ELF-1 (cell line): ENCODE results near the gene AZIN2.
"Not testable (repeated sequence)": the region's sequence is repeated elsewhere in the genome, so short reads cannot be mapped to it uniquely, and the experiment has no call there.

Source experiments
- DNase-seq: peaks from one replicate; pipeline ENCODE4 v3.0.0-alpha.2; 2016; ENCODE audit warnings: low read depth, low spot score

The AZIN2 gene

DNA sequence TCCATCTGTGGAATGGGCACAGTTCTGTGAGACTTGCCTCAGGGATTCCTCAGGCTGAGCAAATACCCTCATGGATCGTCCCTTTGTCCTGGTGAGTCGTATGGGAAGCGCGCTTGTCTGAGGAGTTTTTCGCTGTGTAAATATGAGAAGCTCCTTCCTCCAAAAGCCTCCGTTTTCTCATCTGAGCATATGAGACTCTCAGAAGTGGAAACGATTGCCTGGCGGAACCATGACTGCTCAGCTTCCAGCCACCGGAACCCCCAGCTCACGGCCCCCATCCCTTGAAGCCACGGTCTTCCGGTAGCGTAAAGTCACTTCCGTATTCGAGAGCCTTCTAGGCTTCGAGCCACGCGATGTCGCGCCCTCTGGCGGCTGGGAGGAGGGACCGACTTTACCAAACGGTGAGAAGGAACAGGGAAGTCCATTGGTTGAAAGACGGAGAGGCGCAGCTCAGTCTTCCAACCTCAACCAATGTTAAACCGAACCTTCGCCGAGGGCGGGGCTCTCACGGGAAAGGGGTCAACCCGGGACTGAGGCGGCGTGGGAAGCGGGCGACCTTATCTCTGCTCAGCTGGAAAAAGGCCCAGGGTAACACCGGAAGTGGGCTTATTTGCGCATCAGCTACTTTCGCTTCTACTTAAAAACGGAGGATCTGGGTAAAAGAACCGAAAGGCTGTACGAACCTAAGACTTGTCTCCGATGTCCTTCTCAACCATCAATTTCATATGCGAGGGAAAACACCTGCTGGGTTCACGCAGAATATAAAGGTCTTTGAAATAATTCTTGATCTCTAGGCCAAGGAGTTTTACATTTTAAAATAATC is 46.3 kb downstream of the AZIN2 start:
- DNase-seq, result peak; percentile 99

DNA sequence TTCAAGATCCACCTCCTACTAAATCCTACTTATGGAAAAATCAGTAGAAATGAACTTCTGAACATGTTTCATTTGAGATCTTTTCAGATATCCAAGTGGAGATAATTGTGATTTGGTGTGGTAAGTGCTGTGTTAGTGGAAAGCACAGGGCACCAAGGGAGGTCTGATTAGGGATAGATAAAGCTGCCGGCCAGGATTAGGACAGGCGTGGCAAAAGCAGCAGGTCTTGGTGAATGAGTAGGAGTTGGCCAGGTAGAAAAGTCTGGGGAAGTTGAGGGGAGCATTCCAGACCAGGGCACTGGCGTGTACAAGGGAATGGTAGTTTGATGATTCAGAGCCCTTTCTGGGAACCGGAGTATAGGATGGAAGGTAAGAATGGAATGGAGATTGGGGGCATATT is 47.8 kb downstream of the AZIN2 start:
- DNase-seq, result no peak

DNA sequence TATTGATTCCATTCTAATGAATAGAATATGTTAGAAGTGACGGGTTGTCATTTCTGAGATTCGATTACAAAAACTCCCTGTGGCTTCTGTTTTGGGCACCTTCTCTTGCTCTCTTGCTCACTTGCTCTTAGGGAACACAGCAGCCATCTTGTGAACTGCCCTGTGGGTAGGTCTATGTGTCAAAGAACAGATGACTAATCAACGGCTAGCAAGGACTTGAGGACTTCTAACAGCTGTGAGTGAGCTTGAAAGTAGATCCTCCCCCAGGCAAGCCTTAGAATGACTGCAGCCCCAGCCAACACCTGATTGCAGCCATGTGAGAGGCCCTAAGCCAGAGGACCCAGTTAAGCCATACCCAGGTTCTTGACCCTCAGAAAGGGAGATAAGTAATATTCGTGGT is 49.3 kb downstream of the AZIN2 start:
- no peak for DNase-seq

DNA sequence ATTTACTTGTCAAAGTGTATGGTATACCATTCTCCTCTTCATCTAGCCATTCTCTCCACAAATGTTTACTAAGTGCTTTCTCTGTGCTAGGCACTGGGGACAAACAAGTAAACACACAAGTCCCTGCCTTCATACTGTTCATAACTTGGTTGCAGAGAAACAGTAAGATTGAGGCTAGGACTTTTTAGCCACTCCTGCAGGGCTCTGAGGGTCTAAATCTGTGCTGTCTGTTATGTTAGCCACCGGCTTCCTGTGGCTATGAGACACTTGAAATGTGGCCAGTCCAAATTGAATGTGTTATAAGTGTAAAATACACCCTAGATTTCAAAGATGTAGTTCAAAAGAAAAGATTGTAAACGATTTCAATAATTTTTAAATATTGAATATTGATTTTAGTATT is 50.2 kb downstream of the AZIN2 start:
- DNase-seq, result no peak

DNA sequence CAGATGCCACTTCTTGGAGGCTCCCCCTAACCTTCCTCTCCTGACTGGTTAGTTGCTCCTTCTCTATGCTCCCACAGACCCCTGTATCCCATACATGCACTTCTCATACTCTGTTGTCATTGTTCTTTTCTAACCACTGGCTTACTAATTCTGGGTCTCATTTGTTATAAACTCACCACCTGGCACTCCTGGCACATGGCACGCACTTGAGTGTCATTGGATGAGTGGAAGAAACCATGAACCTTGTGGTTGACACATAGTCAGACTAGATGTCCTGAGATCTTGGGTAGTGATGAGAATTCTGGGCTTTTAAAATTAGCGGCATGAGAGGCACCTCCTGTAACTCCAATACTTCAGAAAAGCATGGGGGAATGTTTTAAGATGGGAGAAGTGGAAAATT is 51.6 kb downstream of the AZIN2 start:
- no peak for DNase-seq

DNA sequence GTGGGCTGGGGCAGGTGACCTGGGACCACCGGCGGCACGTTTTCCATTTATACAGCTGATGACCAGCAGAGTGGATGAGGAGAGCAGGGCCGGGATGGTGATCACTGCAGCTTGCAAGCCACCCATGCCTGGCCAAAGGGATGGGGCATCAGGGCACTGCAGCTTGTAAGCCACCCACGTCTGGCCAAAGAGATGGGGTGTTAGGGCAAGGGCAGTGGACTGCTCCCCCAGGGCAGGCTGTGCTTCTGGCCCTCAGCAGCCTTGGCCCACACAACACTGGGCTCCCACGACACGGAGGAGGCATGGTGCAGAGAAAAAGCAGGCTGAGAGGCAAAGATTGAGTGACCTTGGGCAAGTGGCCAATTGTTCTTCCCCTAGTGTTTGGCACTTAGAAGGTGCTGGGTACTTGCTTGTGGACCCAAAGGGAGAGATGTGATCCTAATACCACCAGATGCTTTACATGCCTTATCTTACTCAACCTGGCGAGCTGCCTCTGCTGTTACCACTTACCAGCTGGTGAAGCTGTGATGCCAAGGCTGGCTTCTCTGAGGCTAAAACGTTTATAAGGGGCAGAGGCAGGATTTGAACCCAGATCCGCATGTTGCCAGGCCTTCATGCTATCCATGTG is 52.6 kb downstream of the AZIN2 start:
- DNase-seq, result no peak

DNA sequence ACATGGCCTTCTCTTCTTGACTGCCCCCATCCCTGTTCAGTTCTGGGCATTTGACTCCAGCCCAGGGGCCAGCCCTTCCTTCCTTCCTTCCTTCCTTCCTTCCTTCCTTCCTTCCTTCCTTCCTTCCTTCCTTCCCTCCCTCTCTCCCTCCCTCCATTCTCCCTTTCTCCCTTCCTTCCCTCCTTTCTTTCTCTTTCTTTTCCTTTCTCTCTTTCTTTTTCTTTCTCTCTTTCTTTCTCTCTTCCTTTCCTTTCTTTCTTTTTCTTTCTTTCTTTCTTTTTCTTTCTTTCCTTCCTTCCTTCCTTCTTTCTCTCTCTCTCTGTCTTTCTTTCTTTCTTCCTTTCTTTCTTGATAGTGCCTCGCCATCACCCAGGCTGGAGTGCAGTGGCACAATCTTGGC is 55.1 kb downstream of the AZIN2 start:
- DNase-seq, result not testable (repeated sequence)

DNA sequence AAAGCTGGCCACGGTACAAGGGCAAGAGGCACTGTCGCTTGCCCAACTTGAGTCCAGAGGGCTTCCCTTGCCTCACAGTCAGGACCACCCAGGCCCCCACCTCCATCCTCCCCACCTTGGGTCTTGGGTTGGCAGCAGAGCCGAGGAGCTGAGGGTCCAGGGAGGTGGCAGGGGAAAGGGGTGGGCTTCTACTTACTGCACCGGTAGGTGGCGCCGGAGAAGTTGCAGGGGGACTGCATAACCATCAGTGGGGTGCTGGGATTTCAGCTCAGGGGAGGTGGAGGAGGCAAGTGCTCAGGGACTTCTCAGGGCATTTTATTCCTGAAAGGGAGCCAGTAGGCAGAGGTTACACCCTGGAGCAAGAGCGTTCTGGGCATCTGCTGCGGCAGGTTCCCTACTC is 56.8 kb downstream of the AZIN2 start:
- peak; percentile 54 for DNase-seq

DNA sequence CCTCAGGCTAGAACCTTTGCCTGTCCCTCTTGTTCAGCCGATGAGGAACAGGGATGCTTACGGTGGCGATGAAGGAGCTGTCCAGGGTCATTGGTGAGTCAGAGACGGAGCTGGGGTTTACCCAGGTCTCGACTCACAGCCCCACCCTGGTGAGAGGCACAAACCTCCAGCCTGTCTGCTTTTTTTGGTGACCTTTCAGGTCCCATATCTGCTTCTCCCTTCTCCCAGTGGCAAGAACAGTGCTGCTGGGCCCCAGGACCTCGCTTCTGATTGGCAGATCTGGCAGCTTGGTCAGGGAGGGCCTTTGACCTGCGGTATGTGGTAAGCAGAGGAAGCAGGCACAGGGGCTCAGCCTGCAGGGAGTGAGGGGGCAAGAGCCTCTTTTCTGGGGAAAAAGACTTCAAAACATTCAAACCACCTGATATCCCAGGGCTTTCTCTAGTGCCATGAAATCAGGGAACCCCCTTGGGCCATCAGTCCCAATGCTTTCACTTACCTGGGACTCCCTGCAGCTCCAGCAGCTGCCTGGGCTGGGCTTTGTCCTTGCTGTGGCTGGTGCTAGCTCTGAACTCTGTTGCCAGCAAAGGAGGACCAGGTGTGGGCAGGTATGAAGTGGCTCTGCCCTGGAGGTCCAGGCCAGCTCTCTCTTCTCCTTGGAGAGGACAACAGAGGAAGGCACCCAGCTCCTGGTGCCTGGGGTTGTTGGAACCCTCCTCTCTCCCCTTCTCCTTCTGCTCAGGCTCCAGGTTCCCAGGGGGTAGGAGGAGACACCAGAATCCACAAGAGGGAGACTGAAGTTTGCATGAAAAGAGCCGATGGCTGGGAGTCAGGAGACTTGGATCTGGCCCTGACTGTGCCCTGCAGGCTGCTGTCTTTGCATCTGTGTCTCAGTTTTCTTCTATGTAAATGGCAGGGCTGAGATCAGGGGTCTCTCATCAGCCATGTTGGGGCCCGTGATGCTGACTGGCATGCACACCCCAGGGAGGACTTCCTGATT is 59.5 kb downstream of the AZIN2 start:
- peak; percentile 75 for DNase-seq

DNA sequence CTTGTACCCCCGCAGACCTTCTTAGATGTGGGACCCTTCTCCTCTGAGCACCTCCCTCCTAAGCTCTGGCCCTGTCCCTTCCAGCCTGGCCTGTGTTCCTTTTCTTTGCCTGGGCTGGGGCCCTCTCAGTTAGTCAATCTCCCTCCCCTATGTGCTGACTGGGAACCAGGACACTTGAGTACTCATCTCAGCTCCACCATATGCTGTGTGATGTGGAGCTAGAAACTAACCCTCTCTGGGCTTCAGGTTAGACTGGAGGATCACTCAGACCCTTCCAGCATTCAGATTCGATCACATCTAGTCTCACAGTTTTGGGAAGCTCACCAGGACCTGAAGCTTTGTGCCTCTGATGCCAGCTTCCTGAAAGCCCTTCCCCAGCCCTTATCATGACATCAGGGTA is 60.3 kb downstream of the AZIN2 start:
- no peak for DNase-seq

DNA sequence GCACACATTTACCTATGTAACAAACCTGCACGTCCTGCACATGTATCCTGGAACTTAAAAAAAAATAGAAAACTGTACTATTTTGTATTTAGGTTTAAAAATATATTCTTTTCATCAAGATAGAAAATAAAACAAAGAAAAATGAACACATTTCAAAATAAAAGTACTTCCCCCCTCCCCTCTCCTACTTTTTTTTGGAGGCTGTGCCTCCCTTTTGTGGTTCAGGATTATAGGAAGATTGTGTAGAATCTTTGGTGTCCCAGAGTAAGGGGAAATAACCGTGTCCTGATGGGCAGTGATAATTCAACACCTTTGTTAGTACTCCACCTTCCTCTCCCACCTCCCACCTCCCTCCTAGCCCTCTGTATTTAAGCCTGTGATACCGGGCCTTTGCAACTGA is 60.8 kb downstream of the AZIN2 start:
- no peak for DNase-seq

DNA sequence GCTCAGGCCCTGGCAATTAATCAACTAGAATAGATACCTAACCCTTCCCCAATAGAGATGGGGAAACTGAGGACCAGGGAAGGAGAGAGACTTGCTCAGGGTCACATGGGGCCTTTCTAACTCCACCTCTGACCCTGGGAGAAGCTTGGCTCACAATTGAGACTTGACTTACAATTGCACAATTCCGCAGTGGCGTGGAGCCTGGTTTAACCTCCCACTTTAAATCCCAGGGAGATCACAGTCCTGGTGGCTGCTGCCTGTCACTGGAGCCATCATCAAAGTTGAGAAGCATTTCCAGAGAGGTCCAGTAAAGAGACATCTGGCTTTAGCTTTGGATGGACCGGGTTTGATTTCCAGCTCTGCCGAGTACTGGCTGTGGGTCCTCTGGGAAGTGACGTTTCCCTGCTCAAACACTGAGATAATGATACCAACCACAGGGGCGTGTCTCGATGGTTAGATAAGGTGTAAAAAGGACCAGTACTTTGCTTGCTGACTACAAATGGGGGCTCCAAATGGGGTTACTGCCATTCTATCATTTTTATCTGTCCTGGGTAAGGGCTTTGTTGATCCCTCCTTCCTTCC is 61.6 kb downstream of the AZIN2 start:
- no peak for DNase-seq

DNA sequence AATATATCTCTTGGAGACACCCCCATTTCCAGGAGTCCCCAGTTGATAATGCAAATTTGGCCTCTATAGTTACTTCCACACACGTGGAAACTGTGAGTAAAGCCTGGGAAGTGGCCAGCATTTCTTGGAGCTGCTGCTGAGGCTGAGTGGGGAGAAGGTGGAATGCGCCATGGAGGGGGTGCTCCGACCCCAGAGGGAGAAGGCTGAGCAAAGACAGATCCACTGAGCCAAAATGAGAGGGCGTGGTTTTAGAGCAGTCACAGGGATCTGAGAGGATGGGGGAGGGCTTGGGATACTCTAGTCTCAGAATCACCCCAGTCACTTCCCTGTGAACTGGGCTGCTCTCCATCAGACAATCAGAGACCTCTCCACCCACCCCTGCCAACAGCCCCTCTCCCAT is 62.2 kb downstream of the AZIN2 start:
- peak; percentile 28 for DNase-seq

DNA sequence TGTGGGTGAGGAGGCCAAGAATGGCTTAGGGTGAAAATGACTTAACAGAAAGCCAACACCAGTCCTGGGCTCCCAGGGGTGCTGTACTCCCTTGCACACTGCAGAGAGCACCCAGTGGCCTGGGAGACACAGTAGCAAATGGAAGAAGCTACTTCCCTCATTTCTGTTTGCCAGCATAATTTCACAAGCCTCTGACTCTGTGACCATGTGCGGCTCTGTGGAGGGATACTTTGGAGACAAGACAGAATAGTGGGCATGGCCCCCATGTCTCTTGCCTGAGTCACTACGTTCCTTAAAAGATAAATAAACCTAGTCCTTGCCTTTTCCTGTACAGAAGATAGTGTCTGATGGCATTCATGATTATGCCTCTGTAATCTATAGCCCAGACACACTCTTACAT is 62.7 kb downstream of the AZIN2 start:
- DNase-seq, result no peak

DNA sequence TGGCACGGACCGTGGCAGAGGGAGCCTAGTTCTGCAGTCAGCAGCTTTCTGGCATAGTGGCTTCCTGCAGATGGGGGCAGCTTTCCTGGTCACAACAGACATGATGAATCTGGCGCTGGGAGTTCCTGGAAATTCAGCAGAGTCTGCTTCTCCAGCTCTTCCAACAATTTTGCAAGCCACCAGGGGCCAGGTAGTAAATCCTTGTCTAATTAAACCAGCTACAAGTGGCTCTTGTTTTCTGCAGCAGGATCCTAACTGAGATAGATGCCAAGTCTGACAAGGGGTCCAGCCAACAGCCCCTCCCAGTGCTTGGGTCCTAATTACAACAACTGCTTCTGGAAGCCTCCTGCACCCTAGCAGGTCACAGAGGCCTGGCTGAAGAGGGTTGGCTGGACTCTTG is 65.0 kb downstream of the AZIN2 start:
- no peak for DNase-seq

DNA sequence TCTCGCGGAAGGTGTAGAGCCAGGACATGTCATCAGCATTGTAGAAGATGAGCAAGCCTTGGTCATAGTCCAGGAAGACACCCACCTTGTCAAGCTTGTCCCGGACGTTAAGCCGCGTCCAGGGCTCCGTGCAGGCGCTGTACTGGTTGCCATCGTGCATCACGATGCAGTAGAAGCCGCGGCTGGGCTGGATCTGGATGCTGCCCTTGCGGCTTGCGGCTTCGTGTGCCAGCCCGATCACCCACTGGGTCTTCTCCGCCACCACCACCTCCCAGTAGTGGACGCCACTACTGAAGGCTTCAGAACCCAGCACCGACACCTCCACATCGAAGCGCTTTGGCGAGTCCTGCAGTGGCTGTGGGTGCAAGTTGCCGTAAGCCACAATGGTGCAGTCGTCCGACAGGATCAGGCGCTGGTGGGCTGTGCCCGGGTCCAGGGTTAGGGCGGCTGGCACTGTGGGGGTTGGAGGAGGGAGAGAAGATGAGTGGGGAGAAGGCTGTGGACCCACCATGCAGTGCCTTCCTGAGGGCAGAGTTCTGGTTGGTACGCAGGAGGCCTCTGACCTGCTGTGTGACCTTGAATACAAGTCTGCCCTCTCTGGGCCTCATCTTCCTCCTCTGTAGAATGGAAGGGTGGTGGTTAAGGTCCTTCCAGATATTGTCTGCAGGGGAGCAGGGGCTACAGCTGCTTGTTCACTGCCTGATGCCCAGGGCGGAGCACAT is 66.5 kb downstream of the AZIN2 start:
- DNase-seq, result no peak

DNA sequence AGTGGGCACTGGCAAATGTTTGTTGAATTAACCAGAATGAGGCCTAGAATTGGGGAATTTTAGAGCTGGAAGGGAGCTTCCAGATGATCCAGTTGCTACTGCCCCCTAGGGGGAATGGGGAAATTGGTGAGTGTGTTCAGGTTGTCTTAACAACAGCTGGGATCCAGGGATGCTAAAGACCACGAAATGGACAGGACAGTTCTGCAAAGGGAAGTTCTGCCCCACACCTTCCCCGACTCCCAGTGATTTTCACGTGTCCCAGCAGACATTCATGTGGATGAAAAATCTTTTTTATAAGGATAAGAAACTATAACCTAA is 67.0 kb downstream of the AZIN2 start:
- DNase-seq, result no peak

DNA sequence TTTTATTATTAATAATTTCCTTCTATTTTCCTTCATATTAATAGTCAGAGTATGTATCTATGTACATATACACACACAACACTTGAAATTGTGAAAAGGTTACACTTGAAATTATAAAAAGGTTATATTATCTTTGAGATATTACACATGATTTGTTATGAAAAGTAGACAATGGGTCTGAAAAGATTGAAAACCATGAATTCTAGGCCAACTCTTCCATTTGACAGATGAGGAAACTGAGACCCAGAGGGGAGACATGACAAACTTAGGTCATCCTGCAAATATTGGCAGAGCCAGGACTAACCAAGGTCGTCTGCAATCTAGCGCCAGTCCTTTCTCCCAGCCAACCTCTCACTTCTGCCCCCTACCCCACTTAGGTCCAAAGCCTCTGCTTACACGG is 67.7 kb downstream of the AZIN2 start:
- no peak for DNase-seq

DNA sequence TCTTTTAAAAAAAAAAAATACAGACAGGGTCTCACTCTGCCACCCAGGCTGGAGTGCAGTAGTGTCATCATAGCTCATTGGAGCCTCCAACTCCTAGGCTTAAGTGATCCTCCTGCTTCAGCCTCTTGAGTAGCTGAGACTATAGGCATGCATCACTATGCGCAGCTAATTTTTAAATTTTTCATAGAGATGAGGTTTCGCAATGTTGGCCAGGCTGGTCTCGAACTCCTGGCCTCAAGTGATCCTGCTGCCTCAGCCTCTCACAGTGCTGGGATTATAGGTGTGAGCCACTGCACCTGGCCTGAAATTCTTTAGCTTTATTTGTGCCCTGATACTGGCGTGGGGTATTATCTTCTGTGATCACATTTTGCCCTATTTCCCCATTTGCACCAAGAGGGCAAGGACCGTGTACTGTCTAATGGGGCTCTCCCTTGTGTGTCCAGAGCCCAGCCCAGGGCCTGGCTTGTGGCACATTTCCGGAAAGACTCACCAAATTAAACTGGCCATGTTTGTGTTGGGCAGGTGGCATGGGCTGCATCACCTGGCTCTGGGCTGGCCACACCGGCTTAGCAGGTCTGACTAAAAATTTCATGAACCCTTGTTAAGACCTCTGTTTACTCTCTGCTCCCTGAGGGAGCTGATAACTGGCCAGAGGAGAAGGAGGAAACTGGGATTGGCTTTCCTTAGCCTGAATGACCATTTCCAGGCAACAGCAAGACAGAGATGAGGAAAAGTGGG is 68.7 kb downstream of the AZIN2 start:
- peak; percentile 71 for DNase-seq

DNA sequence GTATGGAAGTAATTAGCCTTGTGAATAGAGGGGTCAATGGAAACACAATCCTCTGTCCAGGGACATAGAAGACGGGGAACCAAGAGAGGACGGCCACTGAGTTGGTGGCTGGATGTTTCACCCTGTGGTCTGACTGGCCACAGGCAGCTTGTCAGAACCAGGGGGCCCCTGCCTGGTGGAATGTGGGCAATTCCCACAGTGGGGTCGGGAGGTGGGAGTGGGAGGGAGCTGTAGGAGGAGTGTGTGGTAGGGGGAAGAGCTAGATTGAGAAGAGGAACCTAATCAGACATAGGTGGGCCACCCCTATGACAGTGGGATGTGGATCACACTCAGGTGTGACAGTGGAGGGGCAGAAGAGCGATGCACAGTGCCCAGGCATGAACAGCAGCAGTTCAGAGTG is 69.6 kb downstream of the AZIN2 start:
- no peak for DNase-seq

DNA sequence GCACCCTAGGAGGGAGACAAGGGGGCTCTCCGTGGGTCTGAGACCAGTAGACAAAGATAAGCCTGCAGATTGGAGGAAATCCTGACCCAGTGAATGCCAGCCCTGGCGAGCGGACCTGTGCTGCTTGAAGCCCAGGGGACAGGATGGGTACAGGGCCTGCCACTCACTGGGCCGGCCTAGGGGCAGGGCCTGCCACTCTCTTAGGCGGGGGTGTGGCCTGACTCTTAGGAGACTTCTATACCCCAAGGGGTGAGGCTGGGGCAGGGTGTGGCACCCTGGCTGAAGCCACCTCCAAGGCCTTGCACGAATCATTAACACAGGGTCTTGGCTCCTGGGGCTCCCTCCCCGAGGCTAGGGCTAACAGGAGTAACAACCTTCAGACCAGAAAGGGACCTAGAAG is 70.2 kb downstream of the AZIN2 start:
- no peak for DNase-seq
